ENCODE results near the gene RBM20. TPM values are rescaled to one million over a fixed set of nuclear protein-coding genes. Genes with fewer than 3 reads are reported as not detected.
A peak's percentile ranks its signal among the peaks of the same experiment; 100 is the strongest.
"Not testable (repeated sequence)": the region's sequence is repeated elsewhere in the genome, so short reads cannot be mapped to it uniquely, and the experiment has no call there.

RBM20 gene
- total RNA-seq, 1 experiment from 2014 or later: 0.11 TPM

- Histone ChIP-seq H4K20me1 (ENCODE audit: insufficient read depth) (no peaks in the 10 kb centered on the region), H3K36me3 (ENCODE audit: low read depth) (0 out of 2 replicates have a peak, but pooled peaks cover 3% of the 10 kb centered on the region), H3F3A (ENCODE audit: insufficient read depth, low read depth) (peaks cover 12% of the 10 kb centered on the region; the same call in 1 of the 2 replicates), H3K79me2 (ENCODE audit: low read depth) (no peaks in the 10 kb centered on the region), H2AFZ (no peak overlapping the region), H3K9me2 (ENCODE audit: insufficient read depth) (no peaks in the 10 kb centered on the region), H3K9me3 (ENCODE audit: insufficient read depth, low read depth) (no peaks in the 10 kb centered on the region), H3K4me1 (replicated peaks; ENCODE audit: insufficient read depth) (0 out of 2 replicates have a peak, but pooled peaks cover 6% of the 10 kb centered on the region), H3K27me3 (ENCODE audit: insufficient read depth, low read depth) (no peaks in the 10 kb centered on the region), H3K27ac (no peak overlapping the region), H3K4me2 (no peak overlapping the region), H3K4me3 (no peak overlapping the region)
- POLR2A ChIA-PET (ENCODE audit: unreplicated experiment): interaction anchor here (0.5 kb wide), 1 partner anchor 320 kb away, joined by 3 read pairs; no protein-coding TSS in a partner anchor
- peak; percentile 40 to 92 for DNase-seq
- no peak for TF ChIP-seq EZH2 (IDR thresholded peaks at IDR 0.05; ENCODE audit: low read depth)
- peak; percentile 79 for TF ChIP-seq CTCF (conservative IDR thresholded peaks at IDR 0.05)
- intact Hi-C loops (cut with micrococcal nuclease; ENCODE audit: unreplicated experiment): loop anchor here (1.0 to 5.0 kb wide), 5 partner anchors 62 to 1527 kb away; no protein-coding TSS in a partner anchor
- CTCF ChIA-PET: interaction anchor here (0.6 to 1.0 kb wide), 7 partner anchors 62 to 534 kb away, joined by 3 to 10 read pairs (median 4); partner anchors contain the start of genes BBIP1 and SHOC2
- no TSS peak for BruUV-seq (replicated peaks)
These were observed 33.8 kb upstream of the RBM20 start for GRCh38 chr10:110610308-110610774.

- DNase-seq; H3K9me2 ChIP-seq (ENCODE audit: insufficient read depth); H2AFZ ChIP-seq; H3K4me1 ChIP-seq (replicated peaks; ENCODE audit: insufficient read depth); H3K4me3 ChIP-seq; H4K20me1 ChIP-seq (ENCODE audit: insufficient read depth); H3K9me3 ChIP-seq (ENCODE audit: insufficient read depth, low read depth); BruUV-seq (replicated peaks); H3K36me3 ChIP-seq (ENCODE audit: low read depth); H3K27ac ChIP-seq; POLR2A ChIA-PET (ENCODE audit: unreplicated experiment); H3K27me3 ChIP-seq (ENCODE audit: insufficient read depth, low read depth); H3K4me2 ChIP-seq; H3K79me2 ChIP-seq (ENCODE audit: low read depth); H3F3A ChIP-seq (ENCODE audit: insufficient read depth, low read depth): not testable (repeated sequence)
- CTCF ChIA-PET: interaction anchor here (0.6 to 1.0 kb wide), 6 partner anchors 61 to 534 kb away, joined by 3 to 7 read pairs (median 4); partner anchors contain the start of genes BBIP1 and SHOC2
- intact Hi-C loops (cut with micrococcal nuclease; ENCODE audit: unreplicated experiment): loop anchor here (1.0 to 5.0 kb wide), 5 partner anchors 62 to 1527 kb away; no protein-coding TSS in a partner anchor
These were observed 33.4 kb upstream of the RBM20 start for GRCh38 chr10:110610781-110611180.

GRCh38 chr10:110612087-110612486 is 32.0 kb upstream of the RBM20 start:
- H3F3A ChIP-seq (ENCODE audit: insufficient read depth, low read depth): peaks cover 6% of the 10 kb centered on the region; the same call in 1 of the 2 replicates
- DNase-seq: no peak
- intact Hi-C loops (cut with micrococcal nuclease; ENCODE audit: unreplicated experiment): loop anchor here (5.0 kb wide), 2 partner anchors 280 to 1525 kb away; no protein-coding TSS in a partner anchor
- no peak overlapping the region for H2AFZ ChIP-seq
- H3K4me2 ChIP-seq: no peak overlapping the region
- H3K4me3 ChIP-seq: no peak overlapping the region
- ChIA-PET POLR2A (ENCODE audit: unreplicated experiment) (no interaction called here), CTCF (no interaction called here)
- H3K27me3 ChIP-seq (ENCODE audit: insufficient read depth, low read depth): no peaks in the 10 kb centered on the region
- TF ChIP-seq EZH2 (IDR thresholded peaks at IDR 0.05; ENCODE audit: low read depth): no peak
- H3K4me1 ChIP-seq (replicated peaks; ENCODE audit: insufficient read depth): 0 out of 2 replicates have a peak, but pooled peaks cover 6% of the 10 kb centered on the region
- no peaks in the 10 kb centered on the region for H3K9me2 ChIP-seq (ENCODE audit: insufficient read depth)
- no TSS peak for BruUV-seq (replicated peaks)
- no peaks in the 10 kb centered on the region for H3K9me3 ChIP-seq (ENCODE audit: insufficient read depth, low read depth)
- no peak overlapping the region for H3K27ac ChIP-seq
- H4K20me1 ChIP-seq (ENCODE audit: insufficient read depth): no peaks in the 10 kb centered on the region
- H3K79me2 ChIP-seq (ENCODE audit: low read depth): no peaks in the 10 kb centered on the region
- H3K36me3 ChIP-seq (ENCODE audit: low read depth): no peaks in the 10 kb centered on the region

GRCh38 chr10:110612629-110613028 is 31.5 kb upstream of the RBM20 start:
- Histone ChIP-seq H3K27me3 (ENCODE audit: insufficient read depth, low read depth) (no peaks in the 10 kb centered on the region), H3K9me3 (ENCODE audit: insufficient read depth, low read depth) (no peaks in the 10 kb centered on the region), H3K4me3 (no peak overlapping the region), H3K79me2 (ENCODE audit: low read depth) (no peaks in the 10 kb centered on the region), H4K20me1 (ENCODE audit: insufficient read depth) (no peaks in the 10 kb centered on the region), H2AFZ (no peak overlapping the region), H3K36me3 (ENCODE audit: low read depth) (no peaks in the 10 kb centered on the region), H3K9me2 (ENCODE audit: insufficient read depth) (no peaks in the 10 kb centered on the region), H3K4me1 (replicated peaks; ENCODE audit: insufficient read depth) (0 out of 2 replicates have a peak, but pooled peaks cover 6% of the 10 kb centered on the region), H3K27ac (no peak overlapping the region), H3K4me2 (no peak overlapping the region), H3F3A (ENCODE audit: insufficient read depth, low read depth) (peaks cover 6% of the 10 kb centered on the region; the same call in 1 of the 2 replicates)
- intact Hi-C loops (cut with micrococcal nuclease; ENCODE audit: unreplicated experiment): loop anchor here (5.0 kb wide), 2 partner anchors 280 to 1525 kb away; no protein-coding TSS in a partner anchor
- CTCF ChIA-PET: no interaction called here
- TF ChIP-seq CTCF (conservative IDR thresholded peaks at IDR 0.05): no peak
- TF ChIP-seq EZH2 (IDR thresholded peaks at IDR 0.05; ENCODE audit: low read depth): no peak
- no TSS peak for BruUV-seq (replicated peaks)
- POLR2A ChIA-PET (ENCODE audit: unreplicated experiment): no interaction called here
- no peak for DNase-seq

Measured in PC-9 (cell line).